HCT116 (cell line): ENCODE results near the gene BCL7A. TPM values are rescaled to one million over a fixed set of nuclear protein-coding genes. Genes with fewer than 3 reads are reported as not detected.

Source experiments
- ATAC-seq: fragments of 200-7000 bp; cut with Tn5 transposase; 2 replicates; pipeline ENCODE4 v1.9.1; 2020; ENCODE audit warnings: mild to moderate bottlenecking, moderate library complexity
- BruUV-seq: library from RNA; stranded (reverse); fragments of 400-500 nt; replicated peaks from 2 replicates; lab custom pipeline; 2021; lab: Mats Ljungman, UMichigan
- CTCF ChIA-PET: fragments of 300-600 bp; sonication (Branson Sonifier 250); formaldehyde crosslinking; loops from one replicate; lab custom pipeline; 2021; ENCODE audit warnings: antibody characterized with exemption; lab: Charles Lee
- POLR2A ChIA-PET: fragments of 300-600, 350-600 bp; sonication (Branson Sonifier 250); formaldehyde crosslinking; loops from one replicate; lab custom pipeline; 2021; ENCODE audit warnings: antibody characterized with exemption; lab: Charles Lee
- RAD21 ChIA-PET, 2 experiments: fragments of 300-600 bp; sonication (Branson Sonifier 250); formaldehyde crosslinking; loops; one replicate each; lab custom pipeline; 2023; ENCODE audit warnings: low total read pairs in 2 of 2; ENCODE audit not compliant: uncharacterized antibody in 2 of 2, unreplicated experiment in 2 of 2, low non-redundant PET in 1 of 2; lab: Charles Lee
- DNase-seq: peaks from one replicate; pipeline ENCODE4 v3.0.0-alpha.2; 2010; ENCODE audit warnings: low read depth, low spot score
- H2AFZ ChIP-seq: fragments of 200-600 bp; shearing (Covaris generic), sonication (generic); 2 replicates; pipeline ENCODE4 v1.6.1; 2017; ENCODE audit warnings: low read depth, mixed run types, mixed read lengths, antibody characterized with exemption, low read length; ENCODE audit not compliant: poor library complexity, severe bottlenecking
- H3K27ac ChIP-seq: 2 replicates; pipeline ENCODE4 v1.5.1; 2012; ENCODE audit warnings: low read depth, low read length
- H3K27me3 ChIP-seq: fragments of 200-600 bp; sonication (generic); 2 replicates; pipeline ENCODE4 v1.6.1; 2016; ENCODE audit warnings: mixed run types, low read length, mixed read lengths; ENCODE audit not compliant: insufficient read depth
- H3K36me3 ChIP-seq, 2 experiments: fragments of 200-500 bp in 1 of 2; fragments of 200-600 bp in 1 of 2; sonication (Bioruptor generic) in 1 of 2; sonication (generic) in 1 of 2; 2 replicates each; pipeline versions ENCODE4 v1.5.1 to v1.6.1; 2014 to 2016; ENCODE audit warnings: low read length in 2 of 2, inconsistent platforms in 1 of 2, mixed read lengths in 1 of 2, mixed run types in 1 of 2; ENCODE audit not compliant: insufficient read depth in 2 of 2, control insufficient read depth in 1 of 2
- H3K4me1 ChIP-seq, 2 experiments: fragments of 200-600 bp in 1 of 2; sonication (generic) in 1 of 2; 2 replicates each; pipeline versions ENCODE4 v1.5.1 to v1.6.1; 2012 to 2017; ENCODE audit warnings: low read length in 2 of 2, inconsistent platforms in 1 of 2, mild to moderate bottlenecking in 1 of 2, mixed read lengths in 1 of 2, mixed run types in 1 of 2, moderate library complexity in 1 of 2; ENCODE audit not compliant: insufficient read depth in 2 of 2, control insufficient read depth in 1 of 2
- H3K4me2 ChIP-seq: fragments of 200-600 bp; sonication (generic); 2 replicates; pipeline ENCODE4 v1.6.1; 2017; ENCODE audit warnings: mixed run types, low read length, mixed read lengths
- H3K4me3 ChIP-seq, 2 experiments: fragments of 200-600 bp in 1 of 2; sonication (generic) in 1 of 2; replicated peaks in 1 of 2; 2 replicates each; pipeline ENCODE4 v1.5.1; 2011 to 2016; ENCODE audit warnings: low read length in 2 of 2, control low read depth in 1 of 2, low read depth in 1 of 2, mild to moderate bottlenecking in 1 of 2, mixed read lengths in 1 of 2, mixed run types in 1 of 2
- H3K79me2 ChIP-seq: fragments of 200-600 bp; sonication (generic); 2 replicates; pipeline ENCODE4 v1.6.1; 2017; ENCODE audit warnings: mild to moderate bottlenecking, mixed run types, low read length, moderate library complexity, mixed read lengths; ENCODE audit not compliant: insufficient read depth
- H3K9ac ChIP-seq: fragments of 200-600 bp; sonication (generic); 2 replicates; pipeline ENCODE4 v1.6.1; 2016; ENCODE audit warnings: low read length, mixed read lengths
- H3K9me2 ChIP-seq: fragments of 200-600 bp; sonication (generic), shearing (Covaris generic); 2 replicates; pipeline ENCODE4 v1.6.1; 2017; ENCODE audit warnings: mixed run types, mild to moderate bottlenecking, moderate library complexity; ENCODE audit not compliant: insufficient read depth
- H3K9me3 ChIP-seq, 2 experiments: fragments of 200-500 bp in 1 of 2; fragments of 200-600 bp in 1 of 2; sonication (Bioruptor generic) in 1 of 2; sonication (generic) in 1 of 2; 2 replicates each; pipeline ENCODE4 v1.6.1; 2014 to 2017; ENCODE audit warnings: low read length in 2 of 2, mixed read lengths in 2 of 2, inconsistent platforms in 1 of 2, low read depth in 1 of 2, mild to moderate bottlenecking in 1 of 2, mixed run types in 1 of 2, moderate library complexity in 1 of 2; ENCODE audit not compliant: control insufficient read depth in 1 of 2, insufficient read depth in 1 of 2
- H4K20me1 ChIP-seq: fragments of 200-600 bp; sonication (generic), shearing (Covaris generic); 2 replicates; pipeline ENCODE4 v1.6.1; 2017; ENCODE audit warnings: mixed run types, mild to moderate bottlenecking, moderate library complexity; ENCODE audit not compliant: insufficient read depth
- CBX3 ChIP-seq: IDR thresholded peaks from 2 replicates; pipeline ENCODE4 v1.6.1; 2012; ENCODE audit warnings: low read depth
- CTCF ChIP-seq, 3 experiments: fragments of 200-600 bp in 1 of 3; sonication (generic) in 1 of 3; IDR thresholded peaks in 2 of 3; conservative IDR thresholded peaks in 1 of 3; 2 replicates each; pipeline ENCODE4 v1.5.1; 2012 to 2017; ENCODE audit warnings: low read depth in 2 of 3, low read length in 2 of 3, antibody characterized with exemption in 1 of 3, borderline replicate concordance in 1 of 3, control low read depth in 1 of 3, mild to moderate bottlenecking in 1 of 3, mixed read lengths in 1 of 3, mixed run types in 1 of 3, moderate library complexity in 1 of 3; ENCODE audit not compliant: insufficient read depth in 1 of 3
- EZH2 ChIP-seq: fragments of 200-600 bp; sonication (generic); IDR thresholded peaks from 2 replicates; pipeline ENCODE4 v1.6.1; 2017; ENCODE audit warnings: antibody characterized with exemption, mixed run types
- EZH2phosphoT487 ChIP-seq: fragments of 200-600 bp; IDR thresholded peaks from 2 replicates; pipeline ENCODE4 v1.6.1; 2018; ENCODE audit warnings: antibody characterized with exemption, borderline replicate concordance
- FOSL1 ChIP-seq: IDR thresholded peaks from 2 replicates; pipeline ENCODE4 v1.6.1; 2012; ENCODE audit warnings: low read depth
- JUND ChIP-seq: IDR thresholded peaks from 2 replicates; pipeline ENCODE4 v1.6.1; 2012
- POLR2A ChIP-seq: IDR thresholded peaks from 2 replicates; pipeline ENCODE4 v1.7.0; 2011; ENCODE audit warnings: borderline replicate concordance; ENCODE audit not compliant: insufficient read depth, insufficient read length; ENCODE audit errors: extremely low read depth
- REST ChIP-seq: IDR thresholded peaks from 2 replicates; pipeline ENCODE4 v1.6.1; 2012; ENCODE audit warnings: low read depth
- intact Hi-C: fragments of 100-400 bp; cut with micrococcal nuclease; formaldehyde crosslinking; loops from 2 replicates; pipeline ENCODE4 v1.10.0; 2022
- total RNA-seq: library from RNA; stranded (reverse); gene quantifications from one replicate; pipeline ENCODE4 v1.2.1, GENCODE V29; 2021; ENCODE audit not compliant: unreplicated experiment

Gene BCL7A
- total RNA-seq, 1 experiment from 2014 or later, result 14.2 TPM

GRCh38 chr12:122026706-122027333 lies 5.1 kb downstream of the BCL7A start:
- Histone ChIP-seq H4K20me1 (no peaks in the 10 kb centered on the region), H2AFZ (no peak overlapping the region), H3K4me3 (no peak overlapping the region), H3K27ac (no peak overlapping the region), H3K9me2 (no peaks in the 10 kb centered on the region), H3K36me3 (no peaks in the 10 kb centered on the region), H3K9ac (no peak overlapping the region), H3K9me3 (no peaks in the 10 kb centered on the region), H3K4me1 (peaks cover 10 to 20% of the 10 kb centered on the region in 2 experiments), H3K79me2 (peaks cover 67% of the 10 kb centered on the region), H3K4me2 (no peak overlapping the region), H3K27me3 (no peaks in the 10 kb centered on the region)
- no peak for TF ChIP-seq POLR2A
- 0 out of 6 replicates have a peak, but pooled peaks of 2 of the 3 experiments have one; percentile 4 to 11 for TF ChIP-seq CTCF (IDR thresholded peaks at IDR 0.05 in 2 of 3, conservative IDR thresholded peaks at IDR 0.05 in 1 of 3; ENCODE audit: borderline replicate concordance in 1 of 3, insufficient read depth in 1 of 3, low read depth in 2 of 3, low read length in 2 of 3)
- POLR2A ChIA-PET, result interaction anchor here (0.5 to 0.6 kb wide), 2 partner anchors 87 to 177 kb away, joined by 3 to 5 read pairs; partner anchors contain the start of gene B3GNT4
- ATAC-seq (no peak), DNase-seq (no peak)
- RAD21 ChIA-PET, result no interaction called here
- CTCF ChIA-PET, result no interaction called here
- BruUV-seq, result no TSS peak
- intact Hi-C loops, result no loop called here

GRCh38 chr12:122028165-122028904 lies 6.7 kb downstream of the BCL7A start:
- ATAC-seq (no peak), DNase-seq (no peak)
- no peak overlapping the region for H3K4me2 ChIP-seq
- no TSS peak for BruUV-seq
- no peak overlapping the region for H3K4me3 ChIP-seq
- H3K27me3 ChIP-seq, result no peaks in the 10 kb centered on the region
- intact Hi-C loops, result no loop called here
- peaks cover 72% of the 10 kb centered on the region for H3K79me2 ChIP-seq
- no peaks in the 10 kb centered on the region for H3K9me3 ChIP-seq
- H3K9ac ChIP-seq, result no peak overlapping the region
- H4K20me1 ChIP-seq, result no peaks in the 10 kb centered on the region
- no peaks in the 10 kb centered on the region for H3K36me3 ChIP-seq
- peaks cover 10 to 15% of the 10 kb centered on the region in 2 experiments for H3K4me1 ChIP-seq
- RAD21 ChIA-PET, result no interaction called here
- no peak overlapping the region for H2AFZ ChIP-seq
- no peaks in the 10 kb centered on the region for H3K9me2 ChIP-seq
- H3K27ac ChIP-seq, result no peak overlapping the region
- POLR2A ChIA-PET, result no interaction called here
- CTCF ChIA-PET, result interaction anchor here (1.0 kb wide), 2 partner anchors 110 to 234 kb away, joined by 3 to 4 read pairs; partner anchors contain the start of genes CFAP251 and RHOF
- TF ChIP-seq EZH2phosphoT487 (no peak), CBX3 (no peak), CTCF (IDR thresholded peaks at IDR 0.05 in 2 of 3, conservative IDR thresholded peaks at IDR 0.05 in 1 of 3; ENCODE audit: borderline replicate concordance in 1 of 3, insufficient read depth in 1 of 3, low read depth in 2 of 3, low read length in 2 of 3) (no peak), JUND (no peak), REST (no peak), EZH2 (no peak), FOSL1 (no peak)
